ENCODE data around the gene CHGA.

- TF ChIP-seq CTCF (conservative IDR thresholded peaks at IDR 0.05; ENCODE audit: low read length) (no peak), EZH2phosphoT487 (IDR thresholded peaks at IDR 0.05; ENCODE audit: borderline replicate concordance) (no peak)
These were observed 37.5 kb upstream of the CHGA start for GRCh38 chr14:92885279-92886061.
